A549 (cell line): ENCODE data around the gene TPM2.

Experiments
- CHD2 ChIP-seq: fragments of 150-350 bp; IDR thresholded peaks from 2 replicates; pipeline ENCODE4 v1.6.1; 2014; ENCODE audit warnings: low read length; ENCODE audit not compliant: partially characterized antibody
- CTCF ChIP-seq: fragments of >200 bp; sonication (Bioruptor Twin); formaldehyde crosslinking; IDR thresholded peaks from 3 replicates; pipeline ENCODE4 v1.5.1; 2016
- EHMT2 ChIP-seq: fragments of 200-600 bp; sonication (generic); IDR thresholded peaks from 2 replicates; pipeline ENCODE4 v1.6.1; 2016; ENCODE audit warnings: antibody characterized with exemption, low read depth, mild to moderate bottlenecking, moderate library complexity
- EP300 ChIP-seq, 2 experiments: fragments of >200 bp; sonication (Bioruptor Twin); formaldehyde crosslinking; IDR thresholded peaks; 2 replicates in 1 of 2; 3 replicates in 1 of 2; pipeline ENCODE4 v1.6.1; 2016 to 2017
- MAFK ChIP-seq: fragments of 450-650 bp; IDR thresholded peaks from 2 replicates; pipeline ENCODE4 v1.6.1; 2014; ENCODE audit not compliant: partially characterized antibody
- MAX ChIP-seq: IDR thresholded peaks from 2 replicates; pipeline ENCODE4 v1.6.1; 2012
- NPAS2 ChIP-seq: fragments of 250-450 bp; sonication (Bioruptor Pico); IDR thresholded peaks from 2 replicates; pipeline ENCODE4 v1.8.0; 2022; ENCODE audit warnings: mild to moderate bottlenecking, moderate library complexity, borderline replicate concordance
- RARB ChIP-seq: fragments of 250-450 bp; sonication (Bioruptor Pico); IDR thresholded peaks from 2 replicates; pipeline ENCODE4 v1.8.0; 2021; ENCODE audit warnings: mild to moderate bottlenecking, moderate library complexity
- REST ChIP-seq: fragments of 200-600 bp; sonication (generic); IDR thresholded peaks from 2 replicates; pipeline ENCODE4 v1.6.1; 2016; ENCODE audit warnings: antibody characterized with exemption, mild to moderate bottlenecking, moderate library complexity
- RFX5 ChIP-seq: fragments of 450-650 bp; IDR thresholded peaks from 2 replicates; pipeline ENCODE4 v1.7.1; 2014; ENCODE audit warnings: antibody characterized with exemption, mild to moderate bottlenecking, moderate library complexity
- TF ChIP-seq, protein P1 (sequence below): IDR thresholded peaks from 2 replicates; pipeline ENCODE4 v1.6.1; 2012

DNA sequence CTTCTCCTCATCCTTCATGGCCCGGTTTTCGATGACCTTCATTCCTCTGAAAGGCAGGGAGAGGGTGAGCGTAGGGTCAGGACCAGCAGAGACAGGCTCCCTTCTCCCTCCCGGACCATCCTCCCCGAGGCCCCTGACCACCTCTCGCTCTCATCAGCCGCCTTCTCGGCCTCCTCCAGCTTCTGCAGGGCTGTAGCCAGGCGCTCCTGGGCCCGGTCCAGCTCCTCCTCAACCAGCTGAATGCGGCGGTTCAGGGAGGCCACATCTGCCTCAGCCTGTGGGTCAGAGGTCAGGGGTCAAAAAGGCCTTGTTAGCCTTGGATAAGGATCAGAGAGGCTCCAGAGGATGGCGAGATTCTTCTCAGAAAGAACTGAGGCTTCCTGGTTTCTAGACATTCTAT, 4.2 kb downstream of the TPM2 start:
- TF ChIP-seq RARB (CRISPR knock-in tag) = no peak
- no peak for TF ChIP-seq CTCF
- no peak for TF ChIP-seq NPAS2 (CRISPR knock-in tag)
- TF ChIP-seq EHMT2 = no peak
- TF ChIP-seq EP300 (IDR thresholded peaks at IDR 0.05) = no peak
- no peak for TF ChIP-seq RFX5
- no peak for TF ChIP-seq MAX
- no peak for TF ChIP-seq REST
- TF ChIP-seq MAFK = no peak
- TF ChIP-seq CHD2 = no peak
- TF ChIP-seq, protein P1, sequence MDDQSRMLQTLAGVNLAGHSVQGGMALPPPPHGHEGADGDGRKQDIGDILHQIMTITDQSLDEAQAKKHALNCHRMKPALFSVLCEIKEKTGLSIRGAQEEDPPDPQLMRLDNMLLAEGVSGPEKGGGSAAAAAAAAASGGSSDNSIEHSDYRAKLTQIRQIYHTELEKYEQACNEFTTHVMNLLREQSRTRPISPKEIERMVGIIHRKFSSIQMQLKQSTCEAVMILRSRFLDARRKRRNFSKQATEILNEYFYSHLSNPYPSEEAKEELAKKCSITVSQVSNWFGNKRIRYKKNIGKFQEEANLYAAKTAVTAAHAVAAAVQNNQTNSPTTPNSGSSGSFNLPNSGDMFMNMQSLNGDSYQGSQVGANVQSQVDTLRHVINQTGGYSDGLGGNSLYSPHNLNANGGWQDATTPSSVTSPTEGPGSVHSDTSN = no peak
